ENCODE results near the gene SELE. TPM values are rescaled to one million over a fixed set of nuclear protein-coding genes. Genes with fewer than 3 reads are reported as not detected.
A peak's percentile ranks its signal among the peaks of the same experiment; 100 is the strongest.

Gene SELE
- total and polyA plus RNA-seq, 9 of the 15 experiments (the other 6 are each of a cell fraction or from before 2014, with no cell fraction given), result 0.08 TPM; not detected in 8

DNA sequence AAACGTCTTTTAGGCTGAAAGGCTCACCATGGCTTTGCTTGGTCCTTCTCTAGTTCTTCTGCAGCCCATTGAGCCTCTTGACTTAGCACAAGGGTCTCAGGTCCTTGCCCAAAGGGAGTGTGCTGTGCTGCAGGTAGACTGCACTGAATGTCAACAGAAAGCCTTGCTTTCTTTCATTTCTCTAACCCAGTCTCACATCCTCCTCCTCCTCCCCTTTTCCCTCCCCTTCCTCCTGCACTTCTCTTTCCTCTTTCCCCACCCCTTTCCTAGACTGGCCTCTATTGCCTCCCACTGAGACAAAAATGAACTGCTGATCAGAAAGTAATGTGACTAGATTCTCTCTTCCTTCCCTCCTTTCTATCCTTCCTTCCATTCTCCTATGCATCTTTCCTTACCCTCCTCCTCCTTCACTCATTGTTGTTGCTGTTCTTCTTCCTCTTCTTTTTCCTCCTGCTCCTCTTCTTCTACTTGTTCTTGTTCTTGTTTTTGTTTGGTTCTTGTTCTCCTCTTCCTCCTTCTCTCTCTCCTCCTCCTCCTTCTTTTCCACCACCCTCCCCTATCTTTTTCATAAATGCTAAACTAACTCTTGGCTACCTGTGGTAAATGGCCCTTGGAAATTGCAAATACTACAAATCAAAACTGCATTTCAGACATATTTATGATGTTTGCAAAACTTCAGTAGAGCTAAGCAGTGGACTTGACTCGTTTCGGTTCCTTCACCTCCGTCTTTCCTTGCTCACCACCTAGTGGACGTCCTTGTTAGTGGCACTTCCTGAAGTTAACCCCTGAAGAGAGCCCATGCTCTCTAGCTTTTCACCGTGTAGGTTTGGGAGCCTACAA lies 22.2 kb downstream of the SELE start, which contains the start of gene SELL (continued):
- TF ChIP-seq BRD9 (IDR thresholded peaks at IDR 0.05; ENCODE audit: low read depth, partially characterized antibody) (no peak), ZNF282 (CRISPR knock-in tag; IDR thresholded peaks at IDR 0.05) (no peak), ARID1B (IDR thresholded peaks at IDR 0.05) (0 out of 2 replicates have a peak, but pooled peaks have one; percentile 12), ZC3H4 (CRISPR knock-in tag; IDR thresholded peaks at IDR 0.05; ENCODE audit: borderline replicate concordance) (no peak), CTCF (IDR thresholded peaks at IDR 0.05 in 2 of 3, conservative IDR thresholded peaks at IDR 0.05 in 1 of 3; ENCODE audit: insufficient read depth in 2 of 3, low read depth in 1 of 3, low read length in 3 of 3) (peak; percentile 77 to 82 (median 78)), OTX1 (CRISPR knock-in tag; IDR thresholded peaks at IDR 0.05) (no peak; the same call in 1 of the 2 replicates), ZNF766 (CRISPR knock-in tag; conservative IDR thresholded peaks at IDR 0.05) (no peak), ELF1 (tag; IDR thresholded peaks at IDR 0.05) (peak; percentile 55), RCOR1 (IDR thresholded peaks at IDR 0.05; ENCODE audit: borderline replicate concordance in 1 of 2, low read depth in 2 of 2, low read length in 2 of 2) (no peak), NFXL1 (CRISPR knock-in tag; IDR thresholded peaks at IDR 0.05) (no peak), ESRRA (IDR thresholded peaks at IDR 0.05; ENCODE audit: borderline replicate concordance, low read depth) (no peak), WHSC1 (IDR thresholded peaks at IDR 0.05; ENCODE audit: low read length) (no peak), SLC30A9 (CRISPR knock-in tag; IDR thresholded peaks at IDR 0.05) (no peak), POU5F1 (IDR thresholded peaks at IDR 0.05; ENCODE audit: borderline replicate concordance, low read depth, low read length, partially characterized antibody) (no peak), ZNF57 (CRISPR knock-in tag; IDR thresholded peaks at IDR 0.05) (no peak), HNRNPH1 (optimal IDR thresholded peaks at IDR 0.05; ENCODE audit: low read depth, low read length) (no peak), POLR2AphosphoS2 (IDR thresholded peaks at IDR 0.05; ENCODE audit: low read length) (no peak), MTA2 (IDR thresholded peaks at IDR 0.05; ENCODE audit: low read depth) (no peak), ZFPM2 (CRISPR knock-in tag; IDR thresholded peaks at IDR 0.05) (no peak)
- TF ChIP-seq, protein P1, sequence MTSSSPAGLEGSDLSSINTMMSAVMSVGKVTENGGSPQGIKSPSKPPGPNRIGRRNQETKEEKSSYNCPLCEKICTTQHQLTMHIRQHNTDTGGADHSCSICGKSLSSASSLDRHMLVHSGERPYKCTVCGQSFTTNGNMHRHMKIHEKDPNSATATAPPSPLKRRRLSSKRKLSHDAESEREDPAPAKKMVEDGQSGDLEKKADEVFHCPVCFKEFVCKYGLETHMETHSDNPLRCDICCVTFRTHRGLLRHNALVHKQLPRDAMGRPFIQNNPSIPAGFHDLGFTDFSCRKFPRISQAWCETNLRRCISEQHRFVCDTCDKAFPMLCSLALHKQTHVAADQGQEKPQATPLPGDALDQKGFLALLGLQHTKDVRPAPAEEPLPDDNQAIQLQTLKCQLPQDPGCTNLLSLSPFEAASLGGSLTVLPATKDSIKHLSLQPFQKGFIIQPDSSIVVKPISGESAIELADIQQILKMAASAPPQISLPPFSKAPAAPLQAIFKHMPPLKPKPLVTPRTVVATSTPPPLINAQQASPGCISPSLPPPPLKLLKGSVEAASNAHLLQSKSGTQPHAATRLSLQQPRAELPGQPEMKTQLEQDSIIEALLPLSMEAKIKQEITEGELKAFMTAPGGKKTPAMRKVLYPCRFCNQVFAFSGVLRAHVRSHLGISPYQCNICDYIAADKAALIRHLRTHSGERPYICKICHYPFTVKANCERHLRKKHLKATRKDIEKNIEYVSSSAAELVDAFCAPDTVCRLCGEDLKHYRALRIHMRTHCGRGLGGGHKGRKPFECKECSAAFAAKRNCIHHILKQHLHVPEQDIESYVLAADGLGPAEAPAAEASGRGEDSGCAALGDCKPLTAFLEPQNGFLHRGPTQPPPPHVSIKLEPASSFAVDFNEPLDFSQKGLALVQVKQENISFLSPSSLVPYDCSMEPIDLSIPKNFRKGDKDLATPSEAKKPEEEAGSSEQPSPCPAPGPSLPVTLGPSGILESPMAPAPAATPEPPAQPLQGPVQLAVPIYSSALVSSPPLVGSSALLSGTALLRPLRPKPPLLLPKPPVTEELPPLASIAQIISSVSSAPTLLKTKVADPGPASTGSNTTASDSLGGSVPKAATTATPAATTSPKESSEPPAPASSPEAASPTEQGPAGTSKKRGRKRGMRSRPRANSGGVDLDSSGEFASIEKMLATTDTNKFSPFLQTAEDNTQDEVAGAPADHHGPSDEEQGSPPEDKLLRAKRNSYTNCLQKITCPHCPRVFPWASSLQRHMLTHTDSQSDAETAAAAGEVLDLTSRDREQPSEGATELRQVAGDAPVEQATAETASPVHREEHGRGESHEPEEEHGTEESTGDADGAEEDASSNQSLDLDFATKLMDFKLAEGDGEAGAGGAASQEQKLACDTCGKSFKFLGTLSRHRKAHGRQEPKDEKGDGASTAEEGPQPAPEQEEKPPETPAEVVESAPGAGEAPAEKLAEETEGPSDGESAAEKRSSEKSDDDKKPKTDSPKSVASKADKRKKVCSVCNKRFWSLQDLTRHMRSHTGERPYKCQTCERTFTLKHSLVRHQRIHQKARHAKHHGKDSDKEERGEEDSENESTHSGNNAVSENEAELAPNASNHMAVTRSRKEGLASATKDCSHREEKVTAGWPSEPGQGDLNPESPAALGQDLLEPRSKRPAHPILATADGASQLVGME (CRISPR knock-in tag; IDR thresholded peaks at IDR 0.05), result peak; percentile 29; the same call in 1 of the 2 replicates

All from K562 (cell line).